H9 (cell line): ENCODE data around the gene LUZP1. TPM values are rescaled to one million over a fixed set of nuclear protein-coding genes. Genes with fewer than 3 reads are reported as not detected.

Experiments used
- DNase-seq: peaks from one replicate; pipeline ENCODE4 v3.0.0-alpha.2; 2017
- H2AFZ ChIP-seq: one replicate; pipeline ENCODE4 v1.6.1; 2013; ENCODE audit warnings: mild to moderate bottlenecking, low read length, control low read depth, moderate library complexity
- H2AK5ac ChIP-seq: 2 replicates; pipeline ENCODE4 v1.6.1; 2013; ENCODE audit warnings: low read length, control low read depth, mixed read lengths; ENCODE audit not compliant: insufficient read length
- H2BK120ac ChIP-seq: one replicate; pipeline ENCODE4 v1.6.1; 2013; ENCODE audit warnings: low read depth, mild to moderate bottlenecking, low read length, control low read depth, inconsistent platforms; ENCODE audit not compliant: poor library complexity, severe bottlenecking
- H2BK12ac ChIP-seq: 2 replicates; pipeline ENCODE4 v1.6.1; 2013; ENCODE audit warnings: low read length, control low read depth, mixed read lengths, low read depth; ENCODE audit not compliant: insufficient read length
- H2BK15ac ChIP-seq: 2 replicates; pipeline ENCODE4 v1.6.1; 2013; ENCODE audit warnings: low read depth, low read length, control low read depth
- H2BK20ac ChIP-seq: one replicate; pipeline ENCODE4 v1.6.1; 2013; ENCODE audit warnings: low read depth, mild to moderate bottlenecking, low read length, control low read depth, inconsistent platforms; ENCODE audit not compliant: poor library complexity, severe bottlenecking
- H2BK5ac ChIP-seq: 2 replicates; pipeline ENCODE4 v1.6.1; 2013; ENCODE audit warnings: low read length, control low read depth, mixed read lengths; ENCODE audit not compliant: insufficient read length
- H3K14ac ChIP-seq: 2 replicates; pipeline ENCODE4 v1.6.1; 2013; ENCODE audit warnings: low read length, control low read depth; ENCODE audit not compliant: insufficient read depth
- H3K18ac ChIP-seq: 2 replicates; pipeline ENCODE4 v1.6.1; 2013; ENCODE audit warnings: low read depth, mild to moderate bottlenecking, mixed read lengths, low read length, control low read depth; ENCODE audit not compliant: insufficient read length
- H3K23ac ChIP-seq: 2 replicates; pipeline ENCODE4 v1.6.1; 2013; ENCODE audit warnings: low read length, control low read depth, mixed read lengths, low read depth; ENCODE audit not compliant: insufficient read length
- H3K23me2 ChIP-seq: 2 replicates; pipeline ENCODE4 v1.6.1; 2013; ENCODE audit warnings: low read depth, mild to moderate bottlenecking, mixed read lengths, low read length, control low read depth; ENCODE audit not compliant: insufficient read length, poor library complexity, severe bottlenecking
- H3K27ac ChIP-seq: 2 replicates; pipeline ENCODE4 v1.5.1; 2013; ENCODE audit warnings: low read length, control low read depth, mixed read lengths, low read depth; ENCODE audit not compliant: insufficient read length
- H3K27me3 ChIP-seq: 2 replicates; pipeline ENCODE4 v1.6.1; 2013; ENCODE audit warnings: low read length, control low read depth, inconsistent platforms; ENCODE audit not compliant: insufficient read depth
- H3K4ac ChIP-seq: 2 replicates; pipeline ENCODE4 v1.6.1; 2013; ENCODE audit warnings: low read depth, mild to moderate bottlenecking, control low read depth, inconsistent platforms, low read length, moderate library complexity
- H3K4me1 ChIP-seq: 2 replicates; pipeline ENCODE4 v1.6.1; 2013; ENCODE audit warnings: low read length, control low read depth, inconsistent platforms; ENCODE audit not compliant: insufficient read depth
- H3K4me2 ChIP-seq: 2 replicates; pipeline ENCODE4 v1.6.1; 2013; ENCODE audit warnings: low read length, control low read depth, mixed read lengths; ENCODE audit not compliant: insufficient read length, insufficient read depth
- H3K56ac ChIP-seq: 2 replicates; pipeline ENCODE4 v1.6.1; 2013; ENCODE audit warnings: low read depth, mild to moderate bottlenecking, mixed read lengths, low read length, control low read depth; ENCODE audit not compliant: insufficient read length
- H3K79me1 ChIP-seq: 2 replicates; pipeline ENCODE4 v1.6.1; 2013; ENCODE audit warnings: low read depth, mild to moderate bottlenecking, moderate library complexity, low read length, control low read depth, inconsistent platforms; ENCODE audit not compliant: insufficient read depth, poor library complexity, severe bottlenecking
- H3K79me2 ChIP-seq: 2 replicates; pipeline ENCODE4 v1.6.1; 2013; ENCODE audit warnings: low read length, control low read depth, inconsistent platforms; ENCODE audit not compliant: insufficient read depth
- H3K9ac ChIP-seq: 2 replicates; pipeline ENCODE4 v1.6.1; 2013; ENCODE audit warnings: low read length, control low read depth, mixed read lengths; ENCODE audit not compliant: insufficient read length; ENCODE audit errors: extremely low read depth
- H3K9me3 ChIP-seq: one replicate; pipeline ENCODE4 v1.6.1; 2013; ENCODE audit warnings: low read depth, low read length, inconsistent platforms; ENCODE audit not compliant: control insufficient read depth
- H3T11ph ChIP-seq: one replicate; pipeline ENCODE4 v1.6.1; 2013; ENCODE audit warnings: mild to moderate bottlenecking, low read length, control low read depth, inconsistent platforms
- H4K20me1 ChIP-seq: one replicate; pipeline ENCODE4 v1.6.1; 2013; ENCODE audit not compliant: control insufficient read depth, insufficient read length, insufficient read depth
- H4K5ac ChIP-seq: 2 replicates; pipeline ENCODE4 v1.6.1; 2013; ENCODE audit warnings: low read depth, mild to moderate bottlenecking, mixed read lengths, low read length, control low read depth; ENCODE audit not compliant: insufficient read length
- H4K8ac ChIP-seq: replicated peaks from 2 replicates; pipeline ENCODE4 v1.6.1; 2013; ENCODE audit warnings: low read length, control low read depth, mixed read lengths, low read depth; ENCODE audit not compliant: insufficient read length
- H4K91ac ChIP-seq: 2 replicates; pipeline ENCODE4 v1.6.1; 2013; ENCODE audit warnings: low read depth, mild to moderate bottlenecking, moderate library complexity, mixed read lengths, low read length, control low read depth; ENCODE audit not compliant: insufficient read length
- H3K27ac Mint-ChIP-seq, 3 experiments: 2 replicates in 2 of 3; 3 replicates in 1 of 3; pipeline ENCODE4 v1.8.0; 2020 to 2021; ENCODE audit warnings: mixed read lengths in 3 of 3, mild to moderate bottlenecking in 1 of 3, moderate library complexity in 1 of 3
- H3K27me3 Mint-ChIP-seq: 2 replicates; pipeline ENCODE4 v1.8.0; 2021; ENCODE audit warnings: low read depth, mild to moderate bottlenecking, moderate library complexity, mixed read lengths
- H3K36me3 Mint-ChIP-seq, 3 experiments: 2 replicates in 2 of 3; 3 replicates in 1 of 3; pipeline ENCODE4 v1.8.0; 2020 to 2021; ENCODE audit warnings: low read depth in 3 of 3, mixed read lengths in 3 of 3; ENCODE audit not compliant: insufficient read depth in 1 of 3
- H3K4me1 Mint-ChIP-seq, 2 experiments: 2 replicates each; pipeline ENCODE4 v1.8.0; 2020; ENCODE audit warnings: mixed read lengths in 2 of 2
- H3K4me3 Mint-ChIP-seq, 2 experiments: 2 replicates in 1 of 2; 3 replicates in 1 of 2; pipeline ENCODE4 v1.8.0; 2020 to 2021; ENCODE audit warnings: mild to moderate bottlenecking in 2 of 2, mixed read lengths in 2 of 2, moderate library complexity in 1 of 2
- H3K9me3 Mint-ChIP-seq, 2 experiments: 2 replicates in 1 of 2; 3 replicates in 1 of 2; pipeline ENCODE4 v1.8.0; 2020; ENCODE audit warnings: mild to moderate bottlenecking in 2 of 2, mixed read lengths in 2 of 2, moderate library complexity in 1 of 2
- CTCF ChIP-seq: fragments of 200-600 bp; sonication (generic); conservative IDR thresholded peaks from 3 replicates; pipeline ENCODE4 v1.8.0; 2021; ENCODE audit warnings: antibody characterized with exemption, mild to moderate bottlenecking
- WGBS: extraction: QIAGEN DNeasy Blood & Tissue Kit; methylation state at CpG from one replicate; pipeline ENCODE4 v1.1.7; 2013; ENCODE audit warnings: missing lambda C conversion rate, low lambda C conversion rate, mixed read lengths; ENCODE audit not compliant: insufficient read length; ENCODE audit errors: extremely low coverage; 5-methylcytosine and 5-hydroxymethylcytosine counted together
- total RNA-seq: library from RNA; stranded (reverse); gene quantifications from 2 replicates; pipeline ENCODE4 v1.2.1, GENCODE V29; 2021

Gene LUZP1
- total RNA-seq, 1 experiment from 2014 or later = 48.2 TPM

DNA sequence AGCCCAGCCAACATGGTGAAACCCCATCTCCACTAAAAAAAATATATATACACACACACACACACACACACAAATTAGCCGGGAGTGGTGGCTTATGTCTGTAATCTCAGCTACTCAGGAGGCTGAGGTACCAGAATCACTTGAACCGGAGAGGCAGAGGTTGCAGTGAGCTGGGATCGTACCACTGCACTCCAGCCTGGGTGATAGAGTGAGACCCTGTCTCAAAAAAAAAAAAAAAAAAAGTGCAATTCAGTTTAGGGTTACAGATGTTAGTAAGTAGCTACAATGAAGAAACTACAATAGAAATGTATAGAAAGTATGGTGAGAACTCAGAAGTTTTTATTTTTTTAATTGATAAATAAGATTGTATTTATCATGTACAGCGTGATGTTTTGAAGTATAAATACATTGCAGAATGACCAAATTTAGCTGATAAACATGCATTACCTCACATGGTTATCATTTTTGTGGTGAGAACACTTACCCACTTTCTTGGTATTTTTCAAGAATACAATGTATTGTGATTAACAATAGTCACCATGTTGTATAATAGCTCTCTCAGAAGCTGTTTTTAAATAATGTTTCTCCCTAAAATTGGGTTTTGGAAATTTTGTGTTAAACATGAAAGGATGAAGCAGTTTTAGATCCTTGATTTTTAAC lies 131.4 kb downstream of the LUZP1 start:
- H2AK5ac ChIP-seq = no peak overlapping the region
- H3T11ph ChIP-seq = no peak overlapping the region
- 100% methylated on average over 1 of the region's 4 CpGs for WGBS
- H3K4me1 Mint-ChIP-seq = peaks cover 35 to 53% of the 10 kb centered on the region in 2 experiments
- H4K20me1 ChIP-seq = no peaks in the 10 kb centered on the region
- H2BK20ac ChIP-seq = no peak overlapping the region
- H3K18ac ChIP-seq = no peak overlapping the region
- H3K23me2 ChIP-seq = no peaks in the 10 kb centered on the region
- no peak for TF ChIP-seq CTCF
- peaks cover 41% of the 10 kb centered on the region; the same call in 1 of the 2 replicates for H3K79me2 ChIP-seq
- no peak overlapping the region for H4K5ac ChIP-seq
- no peak overlapping the region for H4K91ac ChIP-seq
- no peak overlapping the region for H3K4ac ChIP-seq
- no peak overlapping the region for H3K27ac ChIP-seq
- no peak overlapping the region for H2BK5ac ChIP-seq
- no peak overlapping the region for H4K8ac ChIP-seq
- H3K9me3 ChIP-seq = no peaks in the 10 kb centered on the region
- no peak overlapping the region for H2BK120ac ChIP-seq
- no peak overlapping the region for H2BK15ac ChIP-seq
- peaks cover 7% of the 10 kb centered on the region; the same call in 1 of the 2 replicates for H3K4me1 ChIP-seq
- no peak overlapping the region for H3K23ac ChIP-seq
- H3K9ac ChIP-seq = no peak overlapping the region
- H3K4me3 Mint-ChIP-seq = no peak overlapping the region
- H3K79me1 ChIP-seq = peaks cover 4% of the 10 kb centered on the region
- no peak overlapping the region for H3K27ac Mint-ChIP-seq
- H3K56ac ChIP-seq = no peak overlapping the region
- H3K4me2 ChIP-seq = no peak overlapping the region
- no peak overlapping the region for H3K14ac ChIP-seq
- no peak for DNase-seq
- H3K9me3 Mint-ChIP-seq = no peaks in the 10 kb centered on the region
- no peaks in the 10 kb centered on the region for H3K27me3 Mint-ChIP-seq
- peaks cover 3 to 15% (median 7%) of the 10 kb centered on the region in 3 experiments; a peak in 5 of 7 replicates for H3K36me3 Mint-ChIP-seq
- H2AFZ ChIP-seq = no peak overlapping the region
- no peak overlapping the region for H2BK12ac ChIP-seq
- no peaks in the 10 kb centered on the region for H3K27me3 ChIP-seq
